HepG2 (cell line): ENCODE measurements around the gene GFAP. TPM values are rescaled to one million over a fixed set of nuclear protein-coding genes. Genes with fewer than 3 reads are reported as not detected.

Experiments used
- ATF7-NPFF ChIP-seq: sonication (generic); formaldehyde crosslinking; IDR thresholded peaks from 2 replicates; pipeline ENCODE4 v1.8.1; 2023; ENCODE audit warnings: mild to moderate bottlenecking, low read depth, missing genetic modification reagents, moderate library complexity
- HMG20A ChIP-seq: IDR thresholded peaks from 2 replicates; pipeline ENCODE4 v1.6.1; 2016; ENCODE audit warnings: borderline replicate concordance
- HMG20B ChIP-seq: conservative IDR thresholded peaks from 2 replicates; pipeline ENCODE4 v1.6.1; 2016; ENCODE audit warnings: missing genetic modification reagents, missing compliant biosample characterization
- KDM5A ChIP-seq: fragments of 200-600 bp; sonication (generic); IDR thresholded peaks from 2 replicates; pipeline ENCODE4 v1.7.0; 2018; ENCODE audit warnings: antibody characterized with exemption, mild to moderate bottlenecking, low read length, borderline replicate concordance
- KLF15 ChIP-seq: sonication (generic); formaldehyde crosslinking; IDR thresholded peaks from 2 replicates; pipeline ENCODE4 v1.8.1; 2023; ENCODE audit warnings: borderline replicate concordance, mild to moderate bottlenecking, inconsistent platforms, missing genetic modification reagents, mixed read lengths
- NR2F6 ChIP-seq, 2 experiments: IDR thresholded peaks; 2 replicates each; pipeline ENCODE4 v1.6.1; 2016; ENCODE audit warnings: antibody characterized with exemption in 1 of 2, mild to moderate bottlenecking in 1 of 2
- NR3C1 ChIP-seq: sonication (generic); formaldehyde crosslinking; IDR thresholded peaks from 2 replicates; pipeline ENCODE4 v1.4.0; 2020; ENCODE audit warnings: missing genetic modification reagents
- PRMT3 ChIP-seq: sonication (generic); formaldehyde crosslinking; IDR thresholded peaks from 2 replicates; pipeline ENCODE4 v1.8.1; 2022; ENCODE audit warnings: low read depth, mild to moderate bottlenecking, moderate library complexity, missing genetic modification reagents, borderline replicate concordance
- RARG ChIP-seq: sonication (generic); formaldehyde crosslinking; IDR thresholded peaks from 2 replicates; pipeline ENCODE4 v1.4.0; 2020; ENCODE audit warnings: low read depth, mild to moderate bottlenecking, missing genetic modification reagents
- TSC22D2 ChIP-seq: sonication (generic); formaldehyde crosslinking; IDR thresholded peaks from 2 replicates; pipeline ENCODE4 v1.5.1; 2020; ENCODE audit warnings: missing genetic modification reagents, mild to moderate bottlenecking, borderline replicate concordance
- XRCC5 ChIP-seq: fragments of 200-400 bp; formaldehyde crosslinking; optimal IDR thresholded peaks from 2 replicates; pipeline ENCODE3; 2017; ENCODE audit warnings: mild to moderate bottlenecking, low read length
- ZBTB20 ChIP-seq: sonication (generic); formaldehyde crosslinking; IDR thresholded peaks from 2 replicates; pipeline ENCODE4 v1.8.1; 2023; ENCODE audit warnings: missing genetic modification reagents, low read depth, mild to moderate bottlenecking, borderline replicate concordance
- ZNF235 ChIP-seq: sonication (generic); formaldehyde crosslinking; IDR thresholded peaks from 2 replicates; pipeline ENCODE4 v1.8.1; 2023; ENCODE audit warnings: mild to moderate bottlenecking, missing genetic modification reagents, borderline replicate concordance
- ZNF292 ChIP-seq: sonication (generic); formaldehyde crosslinking; IDR thresholded peaks from 2 replicates; pipeline ENCODE4 v1.8.1; 2022; ENCODE audit warnings: mild to moderate bottlenecking, low read depth, missing genetic modification reagents, borderline replicate concordance
- ZNF326 ChIP-seq: sonication (generic); formaldehyde crosslinking; IDR thresholded peaks from 2 replicates; pipeline ENCODE4 v1.4.0; 2020; ENCODE audit warnings: missing genetic modification reagents, borderline replicate concordance
- ZNF513 ChIP-seq: sonication (generic); formaldehyde crosslinking; conservative IDR thresholded peaks from 2 replicates; pipeline ENCODE4 v1.5.0; 2020; ENCODE audit warnings: missing genetic modification reagents
- ZNF549 ChIP-seq: sonication (generic); formaldehyde crosslinking; IDR thresholded peaks from 2 replicates; pipeline ENCODE4 v1.5.0; 2020; ENCODE audit warnings: missing genetic modification reagents
- polyA plus RNA-seq, 8 experiments: library from polyadenylated mRNA; depleted of rRNA in 3 of 8; stranded (reverse) in 7 of 8; unstranded in 1 of 8; fragments of >200 nt; fragmentation: Illumina TruSeq in 4 of 8; extraction: Trizol in 4 of 8; gene quantifications; 2 replicates each; pipeline versions ENCODE4 v1.2.1 to v1.2.3, GENCODE V29; 2011 to 2016; ENCODE audit warnings: low read depth in 4 of 8, missing spikeins in 1 of 8, mixed read lengths in 1 of 8; ENCODE audit not compliant: insufficient read depth in 1 of 8
- total RNA-seq, 5 experiments: library from RNA; depleted of rRNA; stranded (reverse); fragments of >200 nt; fragmentation: Illumina TruSeq; extraction: Trizol; gene quantifications; 2 replicates each; pipeline ENCODE4 v1.2.3, GENCODE V29; 2016; ENCODE audit warnings: low read depth in 1 of 5
- TF ChIP-seq, protein P1 (sequence below): sonication (generic); formaldehyde crosslinking; IDR thresholded peaks from 2 replicates; pipeline ENCODE4 v1.4.0; 2020; ENCODE audit warnings: missing genetic modification reagents
- TF ChIP-seq, protein P2 (sequence below): sonication (generic); formaldehyde crosslinking; IDR thresholded peaks from 2 replicates; pipeline ENCODE4 v1.8.1; 2023; ENCODE audit warnings: mild to moderate bottlenecking, missing genetic modification reagents, borderline replicate concordance
- TF ChIP-seq, protein P3 (sequence below): sonication (generic); formaldehyde crosslinking; IDR thresholded peaks from 2 replicates; pipeline ENCODE4 v1.5.0; 2020; ENCODE audit warnings: mild to moderate bottlenecking, missing genetic modification reagents, borderline replicate concordance
- TF ChIP-seq, protein P4 (sequence below): sonication (generic); formaldehyde crosslinking; IDR thresholded peaks from 2 replicates; pipeline ENCODE4 v1.4.0; 2020; ENCODE audit warnings: mild to moderate bottlenecking, missing genetic modification reagents
- TF ChIP-seq, protein P5 (sequence below): sonication (generic); formaldehyde crosslinking; IDR thresholded peaks from 2 replicates; pipeline ENCODE4 v1.4.0; 2020; ENCODE audit warnings: missing genetic modification reagents

The GFAP gene
- total and polyA plus RNA-seq, 2 of the 13 experiments (the other 11 are each of a cell fraction or from before 2014, with no cell fraction given) = 0.11 to 0.29 TPM

DNA sequence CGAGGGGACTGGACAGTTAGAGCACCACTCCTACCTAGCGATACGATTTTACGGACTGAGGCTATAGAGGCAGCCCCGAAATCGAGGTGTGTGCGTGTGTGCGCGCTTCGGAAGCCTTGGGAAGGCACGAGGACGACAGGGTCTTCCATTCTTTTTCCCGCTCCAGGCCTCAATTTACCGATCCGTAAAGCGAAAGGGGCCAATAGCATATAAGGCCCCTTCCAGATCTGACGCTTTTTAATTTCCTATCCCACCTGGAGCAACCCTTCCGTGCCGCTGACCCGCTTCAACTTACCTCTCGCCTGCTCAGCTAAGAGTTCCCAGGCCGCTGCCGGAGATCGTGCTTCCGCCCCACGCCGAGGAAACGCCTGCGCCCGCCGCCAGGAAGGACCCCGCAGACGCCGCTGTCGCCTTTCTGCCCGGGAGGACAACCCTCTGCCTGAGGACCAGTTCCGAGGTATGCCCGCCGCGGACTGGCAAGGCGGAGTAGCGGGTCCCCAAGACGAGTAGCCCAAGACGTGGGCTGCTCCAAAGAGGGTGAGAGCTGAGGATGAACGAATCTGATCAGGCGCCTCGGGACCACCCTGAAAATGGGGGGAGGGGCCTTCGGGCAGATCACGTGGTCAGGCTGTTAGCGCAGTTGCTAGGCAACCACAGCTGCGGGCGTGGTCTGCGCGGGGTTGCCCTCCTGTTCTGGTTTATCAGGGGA, 16.1 kb downstream of the GFAP start, which contains the start of gene EFTUD2 (continued):
- 0 out of 2 replicates have a peak, but pooled peaks have one; percentile 52 for TF ChIP-seq ZNF513 (CRISPR knock-in tag)
- 0 out of 2 replicates have a peak, but pooled peaks have one; percentile 71 for TF ChIP-seq ZNF235 (CRISPR knock-in tag)
- no peak for TF ChIP-seq KLF15 (CRISPR knock-in tag)
- TF ChIP-seq, protein P1, sequence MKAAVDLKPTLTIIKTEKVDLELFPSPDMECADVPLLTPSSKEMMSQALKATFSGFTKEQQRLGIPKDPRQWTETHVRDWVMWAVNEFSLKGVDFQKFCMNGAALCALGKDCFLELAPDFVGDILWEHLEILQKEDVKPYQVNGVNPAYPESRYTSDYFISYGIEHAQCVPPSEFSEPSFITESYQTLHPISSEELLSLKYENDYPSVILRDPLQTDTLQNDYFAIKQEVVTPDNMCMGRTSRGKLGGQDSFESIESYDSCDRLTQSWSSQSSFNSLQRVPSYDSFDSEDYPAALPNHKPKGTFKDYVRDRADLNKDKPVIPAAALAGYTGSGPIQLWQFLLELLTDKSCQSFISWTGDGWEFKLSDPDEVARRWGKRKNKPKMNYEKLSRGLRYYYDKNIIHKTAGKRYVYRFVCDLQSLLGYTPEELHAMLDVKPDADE = peak; percentile 60; the same call in 1 of the 2 replicates
- no peak; the same call in 1 of the 2 replicates for TF ChIP-seq ATF7-NPFF (CRISPR knock-in tag)
- TF ChIP-seq NR2F6 (IDR thresholded peaks at IDR 0.05) = peak; percentile 32; the same call in 1 of the 2 replicates
- peak; percentile 66 for TF ChIP-seq NR2F6 (CRISPR knock-in tag; IDR thresholded peaks at IDR 0.05)
- TF ChIP-seq, protein P2, sequence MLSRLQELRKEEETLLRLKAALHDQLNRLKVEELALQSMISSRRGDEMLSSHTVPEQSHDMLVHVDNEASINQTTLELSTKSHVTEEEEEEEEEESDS (CRISPR knock-in tag) = peak; percentile 58; the same call in 1 of the 2 replicates
- no peak for TF ChIP-seq PRMT3 (CRISPR knock-in tag)
- peak; percentile 33 for TF ChIP-seq HMG20A (CRISPR knock-in tag)
- TF ChIP-seq ZNF549 (CRISPR knock-in tag) = no peak
- no peak; the same call in 1 of the 2 replicates for TF ChIP-seq ZBTB20 (CRISPR knock-in tag)
- TF ChIP-seq, protein P3, sequence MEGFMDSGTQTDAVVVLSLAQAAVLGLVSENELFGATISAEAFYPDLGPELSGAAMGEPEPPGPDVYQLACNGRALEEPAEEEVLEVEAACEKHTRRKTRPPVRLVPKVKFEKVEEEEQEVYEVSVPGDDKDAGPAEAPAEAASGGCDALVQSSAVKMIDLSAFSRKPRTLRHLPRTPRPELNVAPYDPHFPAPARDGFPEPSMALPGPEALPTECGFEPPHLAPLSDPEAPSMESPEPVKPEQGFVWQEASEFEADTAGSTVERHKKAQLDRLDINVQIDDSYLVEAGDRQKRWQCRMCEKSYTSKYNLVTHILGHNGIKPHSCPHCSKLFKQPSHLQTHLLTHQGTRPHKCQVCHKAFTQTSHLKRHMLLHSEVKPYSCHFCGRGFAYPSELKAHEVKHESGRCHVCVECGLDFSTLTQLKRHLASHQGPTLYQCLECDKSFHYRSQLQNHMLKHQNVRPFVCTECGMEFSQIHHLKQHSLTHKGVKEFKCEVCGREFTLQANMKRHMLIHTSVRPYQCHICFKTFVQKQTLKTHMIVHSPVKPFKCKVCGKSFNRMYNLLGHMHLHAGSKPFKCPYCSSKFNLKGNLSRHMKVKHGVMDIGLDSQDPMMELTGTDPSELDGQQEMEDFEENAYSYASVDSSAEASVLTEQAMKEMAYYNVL (CRISPR knock-in tag) = peak; percentile 89; the same call in 1 of the 2 replicates
- peak; percentile 94; the same call in 1 of the 2 replicates for TF ChIP-seq RARG (CRISPR knock-in tag)
- peak; percentile 94 for TF ChIP-seq XRCC5
- no peak for TF ChIP-seq ZNF326 (CRISPR knock-in tag)
- TF ChIP-seq TSC22D2 (CRISPR knock-in tag) = peak; percentile 82
- TF ChIP-seq KDM5A = peak; percentile 97
- TF ChIP-seq, protein P4, sequence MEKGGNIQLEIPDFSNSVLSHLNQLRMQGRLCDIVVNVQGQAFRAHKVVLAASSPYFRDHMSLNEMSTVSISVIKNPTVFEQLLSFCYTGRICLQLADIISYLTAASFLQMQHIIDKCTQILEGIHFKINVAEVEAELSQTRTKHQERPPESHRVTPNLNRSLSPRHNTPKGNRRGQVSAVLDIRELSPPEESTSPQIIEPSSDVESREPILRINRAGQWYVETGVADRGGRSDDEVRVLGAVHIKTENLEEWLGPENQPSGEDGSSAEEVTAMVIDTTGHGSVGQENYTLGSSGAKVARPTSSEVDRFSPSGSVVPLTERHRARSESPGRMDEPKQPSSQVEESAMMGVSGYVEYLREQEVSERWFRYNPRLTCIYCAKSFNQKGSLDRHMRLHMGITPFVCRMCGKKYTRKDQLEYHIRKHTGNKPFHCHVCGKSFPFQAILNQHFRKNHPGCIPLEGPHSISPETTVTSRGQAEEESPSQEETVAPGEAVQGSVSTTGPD = no peak
- TF ChIP-seq HMG20B (CRISPR knock-in tag) = peak; percentile 68; the same call in 1 of the 2 replicates
- TF ChIP-seq ZNF292 = peak; percentile 70; the same call in 1 of the 2 replicates
- TF ChIP-seq, protein P5, sequence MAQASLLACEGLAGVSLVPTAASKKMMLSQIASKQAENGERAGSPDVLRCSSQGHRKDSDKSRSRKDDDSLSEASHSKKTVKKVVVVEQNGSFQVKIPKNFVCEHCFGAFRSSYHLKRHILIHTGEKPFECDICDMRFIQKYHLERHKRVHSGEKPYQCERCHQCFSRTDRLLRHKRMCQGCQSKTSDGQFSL (CRISPR knock-in tag) = no peak; the same call in 1 of the 2 replicates
- TF ChIP-seq NR3C1 (CRISPR knock-in tag) = no peak
